ENCODE data around the gene ZDHHC18. TPM values are rescaled to one million over a fixed set of nuclear protein-coding genes. Genes with fewer than 3 reads are reported as not detected.

ZDHHC18 gene
- total and polyA plus RNA-seq, 2 of the 8 experiments (the other 6 are each of a cell fraction or from before 2014, with no cell fraction given): 29.7 to 49.8 TPM

- no peak for DNase-seq (ENCODE audit: low read depth in 1 of 2, low spot score in 2 of 2)
- H3K23me2 ChIP-seq (ENCODE audit: low read depth, low read length): no peaks in the 10 kb centered on the region
- no peak overlapping the region for H2BK20ac ChIP-seq (ENCODE audit: low read length)
- H2BK120ac ChIP-seq (replicated peaks; ENCODE audit: low read depth, low read length): no peak overlapping the region
- H4K5ac ChIP-seq (ENCODE audit: insufficient read length, low read depth, low read length): no peak overlapping the region
- no peak overlapping the region for H3K27ac ChIP-seq (ENCODE audit: low read depth, low read length)
- no peak for FAIRE-seq
- peaks cover 0 to 5% of the 10 kb centered on the region in 2 experiments for H4K20me1 ChIP-seq (replicated peaks in 1 of 2; ENCODE audit: control insufficient read depth in 1 of 2, insufficient read depth in 2 of 2, low read length in 2 of 2)
- H4K8ac ChIP-seq (ENCODE audit: extremely low read depth, insufficient read depth, low read length): no peak overlapping the region; the same call in 1 of the 2 replicates
- no peak overlapping the region for H3K4ac ChIP-seq (replicated peaks; ENCODE audit: insufficient read length, low read depth, low read length)
- H3K56ac ChIP-seq (replicated peaks; ENCODE audit: insufficient read length, low read depth, low read length): no peak overlapping the region
- CTCF ChIA-PET (ENCODE audit: partially characterized antibody): interaction anchor here (0.8 to 12.8 kb wide), 7 partner anchors 9 to 40 kb away, joined by 3 to 125 read pairs (median 5); partner anchors contain the start of gene SFN
- no peak overlapping the region for H3K14ac ChIP-seq (ENCODE audit: insufficient read length)
- H3K4me2 ChIP-seq (ENCODE audit: insufficient read depth in 1 of 2, low read depth in 2 of 2, low read length in 2 of 2): no peak overlapping the region
- no peaks in the 10 kb centered on the region for H3K27me3 ChIP-seq (replicated peaks in 1 of 4; ENCODE audit: control insufficient read depth in 3 of 4, extremely low read depth in 1 of 4, insufficient read depth in 3 of 4, low read length in 3 of 4)
- no peak overlapping the region for H3K4me3 ChIP-seq (ENCODE audit: extremely low read depth in 1 of 4, insufficient read depth in 2 of 4, low read depth in 3 of 4, low read length in 4 of 4)
- H2AFZ ChIP-seq (ENCODE audit: low read length): no peak overlapping the region
- H3K79me1 ChIP-seq (ENCODE audit: low read depth, low read length): no peaks in the 10 kb centered on the region
- no peak overlapping the region for H3K18ac ChIP-seq (ENCODE audit: extremely low read depth, low read length)
- no peaks in the 10 kb centered on the region for H3K9me3 ChIP-seq (ENCODE audit: insufficient read depth in 2 of 2, low read depth in 1 of 2, low read length in 1 of 2)
- no peak overlapping the region for H2AK5ac ChIP-seq (ENCODE audit: low read depth, low read length)
- H3K36me3 ChIP-seq (ENCODE audit: control insufficient read depth in 2 of 4, insufficient read depth in 4 of 4, low read length in 3 of 4): peaks cover 2 to 10% (median 7%) of the 10 kb centered on the region in 4 experiments; a peak in 6 of 8 replicates
- no peak overlapping the region for H2BK5ac ChIP-seq (ENCODE audit: low read depth, low read length)
- no peak overlapping the region for H3K9ac ChIP-seq (replicated peaks in 1 of 4; ENCODE audit: extremely low read depth in 1 of 4, low read depth in 3 of 4, low read length in 3 of 4)
- no peak overlapping the region for H3K23ac ChIP-seq (ENCODE audit: insufficient read length)
- POLR2A ChIA-PET (ENCODE audit: partially characterized antibody): interaction anchor here (1.1 to 1.3 kb wide), 2 partner anchors 12 to 48 kb away, joined by 3 to 4 read pairs; partner anchors contain the start of gene ZDHHC18
- no peaks in the 10 kb centered on the region for H3K4me1 ChIP-seq (replicated peaks in 1 of 4; ENCODE audit: control insufficient read depth in 3 of 4, insufficient read depth in 4 of 4, low read length in 3 of 4)
- no peak overlapping the region for H2BK12ac ChIP-seq (ENCODE audit: low read depth, low read length)
- no peak overlapping the region for H4K91ac ChIP-seq (replicated peaks; ENCODE audit: insufficient read length, low read length)
- no peaks in the 10 kb centered on the region for H3K79me2 ChIP-seq (ENCODE audit: control insufficient read depth in 1 of 2, insufficient read depth in 2 of 2, low read length in 2 of 2)
- H2BK15ac ChIP-seq (ENCODE audit: low read length): no peak overlapping the region
- WGBS, 2 experiments (ENCODE audit: extremely low coverage in 1 of 2, insufficient coverage in 1 of 2, insufficient read length in 1 of 2, insufficient replicate concordance in 2 of 2, low coverage in 1 of 2, low lambda C conversion rate in 2 of 2, missing lambda C conversion rate in 1 of 2): 81% methylated on average over 7 of the region's 8 CpGs; no CpG with 5 or more reads in 1 of the 2 experiments
- no peak for TF ChIP-seq RXRA (IDR thresholded peaks at IDR 0.05; ENCODE audit: insufficient read depth, low read depth, low read length)
- TF ChIP-seq SIX5 (IDR thresholded peaks at IDR 0.05; ENCODE audit: low read depth, low read length): no peak
- TF ChIP-seq FOSL1 (IDR thresholded peaks at IDR 0.05; ENCODE audit: insufficient read depth, low read depth, low read length): no peak
- TF ChIP-seq CTBP2 (IDR thresholded peaks at IDR 0.05; ENCODE audit: borderline replicate concordance, insufficient read depth, insufficient read length, low read length): no peak
- no peak for TF ChIP-seq CREB1 (IDR thresholded peaks at IDR 0.05)
- no peak for TF ChIP-seq TCF12 (IDR thresholded peaks at IDR 0.05; ENCODE audit: low read depth, low read length)
- TF ChIP-seq RBBP5 (IDR thresholded peaks at IDR 0.05; ENCODE audit: borderline replicate concordance, low read depth, low read length): no peak
- TF ChIP-seq POU5F1 (IDR thresholded peaks at IDR 0.05; ENCODE audit: low read depth, low read length): no peak
- no peak for TF ChIP-seq CHD1 (IDR thresholded peaks at IDR 0.05; ENCODE audit: low read depth, low read length)
- TF ChIP-seq TBP (IDR thresholded peaks at IDR 0.05; ENCODE audit: low read depth, low read length): no peak
- TF ChIP-seq ATF3 (IDR thresholded peaks at IDR 0.05; ENCODE audit: insufficient read depth, low read depth, low read length): no peak
- TF ChIP-seq GABPA (IDR thresholded peaks at IDR 0.05; ENCODE audit: borderline replicate concordance, insufficient read depth, low read length): no peak
Measured at GRCh38 chr1:26838474-26839338, 12.2 kb downstream of the ZDHHC18 start.

Measured in H1 (cell line).